A673 (cell line): ENCODE data around the gene AGRP.

Experiments used
- CTCF ChIP-seq: fragments of 300-800, 200-600 bp; sonication (generic); conservative IDR thresholded peaks from 2 replicates; pipeline ENCODE4 v1.5.1; 2017; ENCODE audit warnings: low read depth, mild to moderate bottlenecking, antibody characterized with exemption, low read length, moderate library complexity, mixed read lengths
- EZH2 ChIP-seq: fragments of 200-600 bp; sonication (generic); IDR thresholded peaks from 2 replicates; pipeline ENCODE4 v1.6.1; 2017; ENCODE audit warnings: borderline replicate concordance, low read depth, mild to moderate bottlenecking, mixed read lengths, antibody characterized with exemption, low read length; ENCODE audit not compliant: poor library complexity, severe bottlenecking

GRCh38 chr16:67454104-67454503 is 29.2 kb downstream of the AGRP start:
- TF ChIP-seq CTCF = no peak
- TF ChIP-seq EZH2 = no peak
